GM12865 (cell line): ENCODE measurements around the gene RAC3.
A peak's percentile ranks its signal among the peaks of the same experiment; 100 is the strongest.

Source experiments
- DNase-seq: peaks from one replicate; pipeline ENCODE4 v3.0.0; 2010; ENCODE audit warnings: low read depth
- H3K4me3 ChIP-seq: 2 replicates; pipeline ENCODE4 v1.5.1; 2011; ENCODE audit warnings: mild to moderate bottlenecking, low read depth, low read length, control low read depth
- TF ChIP-seq, protein P1 (sequence below): IDR thresholded peaks from 2 replicates; pipeline ENCODE4 v1.5.1; 2011; ENCODE audit warnings: low read length, control low read depth, low read depth, inconsistent platforms; ENCODE audit not compliant: insufficient read depth; ENCODE audit errors: missing control alignments

Gene RAC3

DNA sequence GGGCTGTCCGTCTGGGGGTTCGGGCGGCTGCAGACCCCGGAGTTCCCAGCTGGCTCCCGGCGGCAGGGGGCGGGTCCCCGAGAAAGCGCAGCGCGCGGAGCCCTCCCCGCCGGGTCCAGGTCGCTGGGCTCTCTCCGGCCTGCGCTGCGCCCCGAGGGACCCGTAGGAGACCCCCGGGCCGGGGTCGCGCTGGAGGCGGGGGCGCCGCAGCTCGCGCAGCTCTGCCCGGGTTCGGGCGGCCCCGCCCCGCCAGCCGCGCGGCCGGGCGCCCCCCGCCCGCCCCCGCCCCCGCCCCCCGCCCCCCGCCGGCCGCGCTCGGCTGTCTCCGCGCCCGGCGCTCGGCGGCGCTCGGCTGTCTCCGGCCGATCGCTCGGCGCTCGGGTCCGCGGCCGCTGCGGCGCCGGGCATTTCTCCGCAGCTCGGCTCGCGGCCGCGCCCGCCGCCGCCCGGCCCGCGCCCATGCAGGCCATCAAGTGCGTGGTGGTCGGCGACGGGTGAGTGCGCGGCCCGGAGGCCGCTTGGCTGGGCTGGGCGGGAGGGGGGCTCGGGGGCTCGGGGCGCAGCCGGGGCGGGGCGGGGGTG lies at the start of gene RAC3:
Gene RAC3 (plus strand): TSS at position 376 of the 582 bp plus-strand sequence. CDS start 84 bp downstream, at position 460.
- H3K4me3 ChIP-seq: peak within 1 kb of the TSS; percentile 44
- peak; percentile 36 for DNase-seq
- TF ChIP-seq, protein P1, sequence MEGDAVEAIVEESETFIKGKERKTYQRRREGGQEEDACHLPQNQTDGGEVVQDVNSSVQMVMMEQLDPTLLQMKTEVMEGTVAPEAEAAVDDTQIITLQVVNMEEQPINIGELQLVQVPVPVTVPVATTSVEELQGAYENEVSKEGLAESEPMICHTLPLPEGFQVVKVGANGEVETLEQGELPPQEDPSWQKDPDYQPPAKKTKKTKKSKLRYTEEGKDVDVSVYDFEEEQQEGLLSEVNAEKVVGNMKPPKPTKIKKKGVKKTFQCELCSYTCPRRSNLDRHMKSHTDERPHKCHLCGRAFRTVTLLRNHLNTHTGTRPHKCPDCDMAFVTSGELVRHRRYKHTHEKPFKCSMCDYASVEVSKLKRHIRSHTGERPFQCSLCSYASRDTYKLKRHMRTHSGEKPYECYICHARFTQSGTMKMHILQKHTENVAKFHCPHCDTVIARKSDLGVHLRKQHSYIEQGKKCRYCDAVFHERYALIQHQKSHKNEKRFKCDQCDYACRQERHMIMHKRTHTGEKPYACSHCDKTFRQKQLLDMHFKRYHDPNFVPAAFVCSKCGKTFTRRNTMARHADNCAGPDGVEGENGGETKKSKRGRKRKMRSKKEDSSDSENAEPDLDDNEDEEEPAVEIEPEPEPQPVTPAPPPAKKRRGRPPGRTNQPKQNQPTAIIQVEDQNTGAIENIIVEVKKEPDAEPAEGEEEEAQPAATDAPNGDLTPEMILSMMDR: no peak

DNA sequence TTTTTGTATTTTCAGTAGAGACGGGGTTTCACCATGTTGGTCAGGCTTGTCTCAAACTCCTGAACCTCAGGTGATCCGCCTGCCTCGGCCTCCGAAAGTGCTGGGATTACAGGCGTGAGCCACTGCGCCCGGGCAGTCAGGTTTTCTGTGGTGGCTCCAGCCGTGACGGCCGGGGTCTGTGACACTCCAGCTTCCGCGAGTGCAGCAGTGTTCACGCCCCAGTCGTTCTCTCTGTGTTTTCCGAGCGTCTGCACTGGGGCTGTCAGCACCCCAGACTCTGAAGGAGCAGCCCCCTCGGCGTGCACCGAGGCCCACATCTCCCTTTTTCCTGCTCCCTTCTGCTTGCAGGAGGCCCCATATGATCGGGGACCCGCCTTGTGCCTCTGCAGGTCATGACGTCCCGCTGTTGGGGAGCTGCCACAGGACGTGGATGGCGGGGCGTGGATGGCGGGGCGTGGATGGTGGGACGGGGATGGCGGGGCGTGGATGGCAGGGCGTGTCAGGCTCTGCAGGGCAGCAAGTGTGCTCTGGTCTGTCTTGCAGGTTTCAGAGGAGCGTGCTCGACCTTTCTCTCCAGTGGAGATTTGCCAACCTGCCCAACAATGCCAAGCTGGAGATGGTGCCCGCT lies 48.4 kb upstream of the RAC3 start:
- DNase-seq: no peak
- TF ChIP-seq, protein P1: no peak
- no peak overlapping the region for H3K4me3 ChIP-seq

DNA sequence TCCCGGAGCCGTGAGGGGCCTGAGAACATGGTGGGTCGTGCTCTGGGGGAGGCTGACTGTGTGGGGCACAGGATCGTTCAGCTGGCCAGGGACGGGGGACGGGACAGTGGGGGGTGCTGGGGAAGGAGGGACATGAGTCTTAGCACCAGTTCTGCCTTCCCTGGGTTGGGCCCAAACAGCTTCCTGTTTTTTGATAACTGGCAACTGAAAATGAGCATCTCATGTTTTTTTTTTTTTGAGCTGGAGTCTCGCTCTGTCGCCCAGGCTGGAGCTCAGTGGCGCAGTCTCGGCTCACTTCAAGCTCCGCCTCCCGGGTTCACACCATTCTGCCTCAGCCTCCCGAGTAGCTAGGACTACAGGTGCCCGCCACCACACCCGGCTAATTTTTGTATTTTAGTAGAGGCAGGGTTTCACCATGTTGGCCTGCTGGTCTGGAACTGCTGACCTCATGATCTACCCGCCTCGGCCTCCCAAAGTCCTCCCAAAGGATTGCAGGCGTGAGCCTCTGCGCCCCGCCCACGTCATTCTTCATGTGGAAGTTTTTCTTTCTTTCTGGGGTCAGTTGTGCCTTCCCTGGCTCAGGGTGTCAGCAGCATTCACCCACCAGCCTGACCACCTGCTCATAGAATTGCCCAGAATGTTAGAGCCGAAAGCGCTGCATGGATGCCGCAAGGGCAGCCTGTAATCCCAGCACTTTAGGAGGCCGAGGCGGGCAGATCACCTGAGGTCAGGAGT lies 47.7 kb upstream of the RAC3 start:
- no peak for DNase-seq
- no peak overlapping the region for H3K4me3 ChIP-seq
- TF ChIP-seq, protein P1: no peak

DNA sequence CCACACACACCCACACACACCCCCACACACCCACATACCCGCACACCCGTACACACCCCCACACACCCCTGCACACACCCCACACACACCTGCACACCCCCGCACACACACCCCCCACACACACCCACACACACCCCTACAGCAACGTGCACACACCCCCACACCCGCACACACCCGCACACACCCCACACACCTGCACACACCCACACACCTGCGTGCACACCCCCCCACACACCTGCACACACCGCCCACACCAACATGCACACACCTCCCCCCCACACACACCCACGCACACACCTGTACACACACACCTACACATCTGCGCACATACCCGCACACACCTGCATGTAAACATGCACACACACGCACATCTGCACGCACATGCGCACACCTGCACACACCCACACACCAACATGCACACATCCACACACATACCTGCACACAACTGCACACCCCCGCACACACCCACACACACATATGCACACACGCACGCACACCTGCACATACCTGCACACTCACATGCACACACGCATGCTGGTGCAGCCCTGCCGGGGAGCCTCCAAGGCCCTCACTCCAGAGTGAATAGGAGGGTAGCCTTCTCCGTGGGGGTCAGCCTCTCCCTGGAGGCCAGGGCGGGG lies 46.6 kb upstream of the RAC3 start:
- TF ChIP-seq, protein P1: no peak
- no peak overlapping the region for H3K4me3 ChIP-seq
- DNase-seq: no peak

DNA sequence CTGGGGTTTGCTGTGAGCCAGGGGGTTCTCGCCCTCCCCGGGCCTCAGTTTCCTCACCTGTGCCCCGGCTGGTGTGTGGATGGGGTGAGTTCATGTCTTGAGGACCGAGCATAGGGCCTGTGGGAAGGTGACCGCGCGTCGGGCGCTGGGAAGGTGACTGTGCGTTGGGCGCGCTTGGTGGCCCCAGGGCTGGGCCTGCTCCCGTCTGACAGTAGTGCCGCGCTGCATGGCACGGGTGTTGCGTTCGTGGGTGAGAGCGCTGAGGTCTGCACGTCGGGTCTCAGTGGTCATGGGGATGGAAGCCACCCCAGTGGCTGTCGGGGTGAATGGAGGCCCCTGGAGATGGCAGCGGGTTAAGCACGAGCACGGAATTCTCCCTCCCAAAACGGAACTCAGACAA lies 44.9 kb upstream of the RAC3 start:
- TF ChIP-seq, protein P1: no peak
- no peak for DNase-seq
- H3K4me3 ChIP-seq: no peak overlapping the region

DNA sequence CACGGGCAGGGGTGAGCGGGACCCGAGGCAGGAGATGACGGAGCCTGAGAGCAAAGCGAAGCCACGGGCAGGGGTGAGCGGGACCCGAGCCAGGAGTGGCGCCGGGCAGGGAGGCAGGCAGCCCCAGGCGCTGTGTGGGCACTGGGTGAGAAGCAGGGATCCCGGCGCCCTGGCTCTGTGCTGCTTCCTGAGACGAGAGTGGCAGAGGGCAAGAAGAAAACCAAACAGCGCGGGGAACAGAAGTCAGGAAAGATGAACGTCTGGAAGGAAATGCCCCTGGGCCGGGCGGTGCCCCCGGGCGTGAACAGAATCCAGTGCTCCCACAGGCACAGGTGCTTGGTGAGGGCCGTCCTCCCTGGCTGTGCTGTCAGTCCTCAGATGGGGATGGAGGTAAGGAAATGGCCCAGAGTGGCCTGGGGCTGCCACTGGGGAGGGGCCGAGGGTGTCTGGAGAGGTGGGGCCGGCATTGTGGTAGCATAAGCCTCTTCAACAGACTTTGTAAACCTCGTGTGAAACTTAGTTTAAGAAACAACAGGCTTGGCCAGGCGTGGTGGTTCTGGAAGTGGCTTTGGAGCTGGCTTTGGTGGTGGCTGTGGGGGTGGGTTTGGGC lies 44.2 kb upstream of the RAC3 start:
- H3K4me3 ChIP-seq: no peak overlapping the region
- TF ChIP-seq, protein P1: no peak
- no peak for DNase-seq
